Activated CD4-positive, alpha-beta memory T cell treated with anti-CD3 and anti-CD28 coated beads, Interleukin-2, amount 10 ng/mL, durations not matched to agents 7 days and 5 days (primary cell): ENCODE results near the gene SRSF3. TPM values are rescaled to one million over a fixed set of nuclear protein-coding genes. Genes with fewer than 3 reads are reported as not detected.
"Not testable (repeated sequence)": the region's sequence is repeated elsewhere in the genome, so short reads cannot be mapped to it uniquely, and the experiment has no call there.

Source experiments
- CTCF ChIA-PET: fragments of 350-600 bp; sonication (Branson Sonifier 250); formaldehyde crosslinking; loops from one replicate; lab custom pipeline; 2021; ENCODE audit warnings: antibody characterized with exemption, inconsistent platforms; lab: Charles Lee
- POLR2A ChIA-PET: fragments of 350-600 bp; sonication (Branson Sonifier 250); formaldehyde crosslinking; loops from one replicate; lab custom pipeline; 2021; ENCODE audit warnings: antibody characterized with exemption; lab: Charles Lee
- DNase-seq: peaks from one replicate; pipeline ENCODE4 v3.0.0-alpha.2; 2020
- H3K27ac Mint-ChIP-seq: one replicate; pipeline ENCODE4 v1.8.0; 2021; ENCODE audit warnings: mild to moderate bottlenecking, mixed read lengths
- H3K27me3 Mint-ChIP-seq: one replicate; pipeline ENCODE4 v1.8.0; 2021; ENCODE audit warnings: mixed read lengths
- H3K36me3 Mint-ChIP-seq: one replicate; pipeline ENCODE4 v1.8.0; 2021; ENCODE audit warnings: low read depth, mixed read lengths
- H3K4me1 Mint-ChIP-seq: one replicate; pipeline ENCODE4 v1.8.0; 2021; ENCODE audit warnings: mixed read lengths
- H3K4me3 Mint-ChIP-seq: one replicate; pipeline ENCODE4 v1.8.0; 2021; ENCODE audit warnings: mild to moderate bottlenecking, mixed read lengths
- H3K9me3 Mint-ChIP-seq: one replicate; pipeline ENCODE4 v1.8.0; 2021; ENCODE audit warnings: mixed read lengths
- total RNA-seq, 2 experiments: library from RNA; stranded (reverse); gene quantifications; one replicate each; pipeline ENCODE4 v1.2.3, GENCODE V29; 2021

The SRSF3 gene
- total RNA-seq, 2 experiments from 2014 or later = 384 to 385 TPM

DNA sequence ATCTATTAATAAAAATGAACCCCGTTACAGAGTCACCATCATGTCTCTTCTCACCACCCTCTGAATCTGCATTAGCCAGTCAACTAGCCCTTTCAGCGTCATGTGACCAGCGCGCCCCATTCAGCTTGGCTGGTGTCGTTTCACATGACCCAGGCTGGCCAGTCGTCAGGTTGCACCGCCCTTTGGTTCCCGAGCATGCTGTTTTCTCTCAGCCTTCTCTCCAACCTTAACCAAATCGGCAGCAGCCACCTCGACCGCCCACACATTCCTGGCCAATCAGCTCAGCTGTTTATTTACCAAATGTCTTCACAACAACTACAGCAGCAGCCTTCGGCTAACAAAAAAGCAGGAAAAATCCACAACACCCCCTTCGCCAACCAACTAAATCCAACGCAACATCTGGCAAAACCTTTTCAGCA, 5.6 kb downstream of the SRSF3 start:
- Mint-ChIP-seq H3K4me3 (peak overlapping the region; percentile 91), H3K4me1 (peaks cover 75% of the 10 kb centered on the region), H3K27me3 (no peaks in the 10 kb centered on the region), H3K27ac (peak overlapping the region; percentile 78), H3K36me3 (peaks cover 100% of the 10 kb centered on the region), H3K9me3 (no peaks in the 10 kb centered on the region)
- DNase-seq = peak; percentile 83
- POLR2A ChIA-PET = interaction anchor here (1.4 to 12.9 kb wide), 8 partner anchors 9 to 176 kb away, joined by 4 to 225 read pairs (median 6); partner anchors contain the start of genes CDKN1A and STK38
- CTCF ChIA-PET = interaction anchor here (0.9 to 4.3 kb wide), 8 partner anchors 10 to 177 kb away, joined by 3 to 26 read pairs (median 4); no protein-coding TSS in a partner anchor

- CTCF ChIA-PET = interaction anchor here (0.6 to 4.3 kb wide), 6 partner anchors 9 to 182 kb away, joined by 3 to 26 read pairs (median 4); no protein-coding TSS in a partner anchor
- DNase-seq = no peak
- Mint-ChIP-seq H3K9me3 (no peaks in the 10 kb centered on the region), H3K4me1 (peaks cover 84% of the 10 kb centered on the region), H3K27ac (peak overlapping the region; percentile 78), H3K4me3 (peak overlapping the region; percentile 91), H3K27me3 (no peaks in the 10 kb centered on the region), H3K36me3 (peaks cover 99% of the 10 kb centered on the region)
- POLR2A ChIA-PET = interaction anchor here (1.0 to 12.9 kb wide), 7 partner anchors 8 to 177 kb away, joined by 3 to 225 read pairs (median 6); partner anchors contain the start of genes CDKN1A and STK38
These were observed 6.5 kb downstream of the SRSF3 start for GRCh38 chr6:36600564-36601146.

DNA sequence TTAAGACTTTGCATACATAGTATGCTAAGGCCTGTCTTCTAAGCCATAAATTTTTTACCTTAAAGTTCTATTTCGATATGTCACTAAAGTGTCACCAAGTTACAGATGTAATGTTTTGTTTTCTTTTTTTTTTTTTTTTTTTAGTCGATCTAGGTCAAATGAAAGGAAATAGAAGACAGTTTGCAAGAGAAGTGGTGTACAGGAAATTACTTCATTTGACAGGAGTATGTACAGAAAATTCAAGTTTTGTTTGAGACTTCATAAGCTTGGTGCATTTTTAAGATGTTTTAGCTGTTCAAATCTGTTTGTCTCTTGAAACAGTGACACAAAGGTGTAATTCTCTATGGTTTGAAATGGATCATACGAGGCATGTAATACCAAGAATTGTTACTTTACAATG, 7.7 kb downstream of the SRSF3 start:
- H3K36me3 Mint-ChIP-seq = peaks cover 97% of the 10 kb centered on the region
- CTCF ChIA-PET = interaction anchor here (1.4 to 1.5 kb wide), 2 partner anchors 13 to 55 kb away, joined by 4 to 5 read pairs; no protein-coding TSS in a partner anchor

GRCh38 chr6:36603222-36604089, 9.3 kb downstream of the SRSF3 start:
- Mint-ChIP-seq H3K4me3 (no peak overlapping the region), H3K27ac (no peak overlapping the region), H3K4me1 (peaks cover 81% of the 10 kb centered on the region), H3K27me3 (no peaks in the 10 kb centered on the region), H3K9me3 (no peaks in the 10 kb centered on the region), H3K36me3 (peaks cover 94% of the 10 kb centered on the region)
- no peak for DNase-seq
- ChIA-PET CTCF (interaction anchor here (0.6 to 1.1 kb wide), 2 partner anchors 11 to 672 kb away, joined by 4 to 5 read pairs; no protein-coding TSS in a partner anchor), POLR2A (interaction anchor here (0.6 to 12.9 kb wide), 9 partner anchors 8 to 758 kb away, joined by 3 to 225 read pairs (median 6); partner anchors contain the start of genes CDKN1A and STK38)

More for the DNA sequence above, 7.7 kb downstream of the SRSF3 start:
- Mint-ChIP-seq H3K27ac (peak overlapping the region; percentile 78), H3K4me3 (peak overlapping the region; percentile 50), H3K4me1 (peaks cover 85% of the 10 kb centered on the region)
- H3K27me3 Mint-ChIP-seq, H3K9me3 Mint-ChIP-seq, DNase-seq: not testable (repeated sequence)
- POLR2A ChIA-PET = interaction anchor here (0.9 to 12.9 kb wide), 7 partner anchors 7 to 157 kb away, joined by 3 to 225 read pairs (median 11); partner anchors contain the start of genes CDKN1A and STK38

- ChIA-PET POLR2A (interaction anchor here (1.1 to 12.9 kb wide), 8 partner anchors 7 to 182 kb away, joined by 3 to 225 read pairs (median 9); partner anchors contain the start of genes CDKN1A, SRSF3 and STK38), CTCF (interaction anchor here (0.9 to 1.1 kb wide), 2 partner anchors 10 kb away, joined by 5 read pairs; no protein-coding TSS in a partner anchor)
- H3K4me1 Mint-ChIP-seq = peaks cover 76% of the 10 kb centered on the region
- peaks cover 94% of the 10 kb centered on the region for H3K36me3 Mint-ChIP-seq
- no peak overlapping the region for H3K4me3 Mint-ChIP-seq
- H3K27me3 Mint-ChIP-seq = no peaks in the 10 kb centered on the region
- H3K27ac Mint-ChIP-seq = peak overlapping the region; percentile 21
- no peak for DNase-seq
- H3K9me3 Mint-ChIP-seq = no peaks in the 10 kb centered on the region
These were observed 10.2 kb downstream of the SRSF3 start for GRCh38 chr6:36604090-36605060.

- Mint-ChIP-seq H3K36me3 (peaks cover 93% of the 10 kb centered on the region), H3K4me3 (no peak overlapping the region), H3K27ac (no peak overlapping the region), H3K9me3 (no peaks in the 10 kb centered on the region), H3K27me3 (no peaks in the 10 kb centered on the region), H3K4me1 (peaks cover 73% of the 10 kb centered on the region)
- POLR2A ChIA-PET = interaction anchor here (0.7 to 8.9 kb wide), 2 partner anchors 7 to 59 kb away, joined by 4 to 122 read pairs; partner anchors contain the start of gene SRSF3
- DNase-seq = no peak
- CTCF ChIA-PET = interaction anchor here (0.9 kb wide), 1 partner anchor 10 kb away, joined by 5 read pairs; no protein-coding TSS in a partner anchor
These were observed 11.0 kb downstream of the SRSF3 start for GRCh38 chr6:36605143-36605542.

GRCh38 chr6:36605560-36606391, 11.6 kb downstream of the SRSF3 start:
- no peak for DNase-seq
- Mint-ChIP-seq H3K4me3 (no peak overlapping the region), H3K27me3 (no peaks in the 10 kb centered on the region), H3K27ac (peak overlapping the region; percentile 32), H3K4me1 (peaks cover 69% of the 10 kb centered on the region), H3K9me3 (no peaks in the 10 kb centered on the region), H3K36me3 (peaks cover 90% of the 10 kb centered on the region)
- ChIA-PET POLR2A (interaction anchor here (0.7 to 8.9 kb wide), 6 partner anchors 8 to 350 kb away, joined by 3 to 122 read pairs (median 4); partner anchors contain the start of gene SRSF3), CTCF (interaction anchor here (0.9 to 2.6 kb wide), 6 partner anchors 9 to 182 kb away, joined by 4 to 16 read pairs (median 5); no protein-coding TSS in a partner anchor)

GRCh38 chr6:36607305-36607682, 13.1 kb downstream of the SRSF3 start:
- not testable (repeated sequence) for H3K9me3 Mint-ChIP-seq, H3K4me3 Mint-ChIP-seq, H3K27me3 Mint-ChIP-seq, DNase-seq
- peak overlapping the region; percentile 65 for H3K27ac Mint-ChIP-seq
- ChIA-PET POLR2A (interaction anchor here (0.7 to 8.9 kb wide), 7 partner anchors 8 to 163 kb away, joined by 3 to 122 read pairs (median 3); partner anchors contain the start of gene SRSF3), CTCF (interaction anchor here (1.0 to 3.0 kb wide), 4 partner anchors 8 to 184 kb away, joined by 5 to 16 read pairs (median 9); no protein-coding TSS in a partner anchor)
- H3K4me1 Mint-ChIP-seq = peaks cover 59% of the 10 kb centered on the region
- peaks cover 87% of the 10 kb centered on the region for H3K36me3 Mint-ChIP-seq

DNA sequence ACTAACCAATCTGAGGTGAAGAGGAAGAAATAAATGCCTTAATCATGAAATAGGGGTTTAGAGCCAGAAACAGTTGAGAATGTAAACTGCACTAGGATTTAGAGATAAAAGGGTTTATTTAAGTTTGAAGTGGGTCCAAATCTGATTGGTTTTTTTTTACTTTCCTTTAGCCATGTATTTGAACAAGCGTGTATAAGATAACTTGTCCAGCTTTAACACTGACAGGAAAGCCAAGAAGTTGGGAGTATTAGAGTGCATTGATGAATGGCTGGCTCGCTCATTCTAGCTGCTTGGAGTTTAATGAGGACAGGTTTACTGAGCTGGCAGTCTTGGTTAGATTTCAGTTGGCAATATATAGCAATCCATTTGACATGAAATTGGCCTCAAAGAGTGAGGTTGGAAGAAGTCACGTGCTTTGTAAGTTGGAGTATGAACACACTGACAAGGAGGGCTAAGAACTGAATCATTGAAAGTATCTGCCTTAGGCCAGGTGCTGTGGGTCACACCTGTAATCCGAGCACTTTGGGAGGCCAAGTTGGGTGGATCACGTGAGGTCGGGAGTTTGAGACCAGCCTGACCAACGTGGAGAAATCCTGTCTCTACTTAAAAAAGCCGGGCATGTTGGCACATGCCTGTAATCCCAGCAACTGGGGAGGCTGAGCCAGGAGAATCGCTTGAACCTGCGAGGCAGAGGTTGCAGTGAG, 13.7 kb downstream of the SRSF3 start:
- Mint-ChIP-seq H3K9me3 (no peaks in the 10 kb centered on the region), H3K36me3 (peaks cover 86% of the 10 kb centered on the region), H3K27me3 (no peaks in the 10 kb centered on the region), H3K27ac (peak overlapping the region; percentile 65), H3K4me3 (no peak overlapping the region), H3K4me1 (peaks cover 55% of the 10 kb centered on the region)
- ChIA-PET CTCF (interaction anchor here (1.2 to 3.0 kb wide), 5 partner anchors 11 to 175 kb away, joined by 4 to 16 read pairs (median 9); no protein-coding TSS in a partner anchor), POLR2A (interaction anchor here (0.7 to 8.9 kb wide), 5 partner anchors 10 to 152 kb away, joined by 3 to 122 read pairs (median 3); partner anchors contain the start of genes CDKN1A and SRSF3)
- DNase-seq = no peak
